Measurements from ENCODE around the gene NRIP2. TPM values are rescaled to one million over a fixed set of nuclear protein-coding genes. Genes with fewer than 3 reads are reported as not detected.

The NRIP2 gene
- total and polyA plus RNA-seq, 10 of the 15 experiments (the other 5 are each of a cell fraction or from before 2014, with no cell fraction given): 0.04 to 0.83 (median 0.42) TPM; not detected in 7

DNA sequence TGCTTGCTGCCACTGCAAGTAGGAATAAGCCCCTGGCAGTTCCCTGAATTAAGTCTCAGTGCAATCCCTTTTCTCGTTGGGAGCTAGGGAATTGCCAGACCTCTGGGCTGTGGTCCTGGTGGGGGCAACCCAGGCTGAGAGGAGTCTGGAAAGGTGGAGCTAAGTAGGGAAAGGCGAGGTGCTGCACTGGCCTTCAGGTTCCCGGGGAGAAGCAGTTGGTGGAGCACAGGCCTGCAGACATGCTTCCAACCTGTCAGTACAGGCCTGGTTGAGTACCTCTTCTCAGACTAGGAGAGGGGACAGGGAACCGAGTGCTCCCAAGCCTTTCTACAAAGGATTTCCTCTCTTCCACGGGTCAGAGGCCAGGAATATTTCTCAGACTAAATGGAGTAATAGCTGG, 1.5 kb downstream of the NRIP2 start:
- Histone ChIP-seq H3K9me3 (replicated peaks; ENCODE audit: control insufficient read depth, insufficient read depth, low read length) (no peaks in the 10 kb centered on the region), H3K27ac (ENCODE audit: control insufficient read depth, insufficient read depth) (no peak overlapping the region), H3K27me3 (replicated peaks in 1 of 2; ENCODE audit: control insufficient read depth in 2 of 2, insufficient read depth in 2 of 2, low read length in 1 of 2) (no peaks in the 10 kb centered on the region), H3K36me3 (ENCODE audit: control insufficient read depth in 2 of 2, insufficient read depth in 2 of 2, low read length in 1 of 2) (peaks cover 0 to 2% of the 10 kb centered on the region in 2 experiments; a peak in 3 of 4 replicates), H3K4me1 (ENCODE audit: control insufficient read depth, insufficient read depth, low read length) (no peaks in the 10 kb centered on the region), H3K4me3 (no peak overlapping the region), H3K9ac (ENCODE audit: control insufficient read depth, insufficient read depth, low read length) (no peak overlapping the region), H3K4me2 (ENCODE audit: control insufficient read depth, insufficient read depth) (no peak overlapping the region), H2AFZ (ENCODE audit: control insufficient read depth, low read depth, low read length) (no peak overlapping the region), H4K20me1 (ENCODE audit: control insufficient read depth, insufficient read depth) (no peaks in the 10 kb centered on the region), H3K79me2 (ENCODE audit: control insufficient read depth, insufficient read depth, low read length) (no peaks in the 10 kb centered on the region)
- intact Hi-C loops (cut with micrococcal nuclease; ENCODE audit: unreplicated experiment) (no loop called here), in situ Hi-C loops (cut with MboI) (no loop called here)
- ChIA-PET SMC1A (ENCODE audit: uncharacterized antibody, unreplicated experiment) (no interaction called here), CTCF (no interaction called here), POLR2A (no interaction called here), RAD21 (ENCODE audit: unreplicated experiment) (no interaction called here)
- FAIRE-seq (no peak), DNase-seq (ENCODE audit: low read depth, low spot score) (no peak), ATAC-seq (no peak)
- TF ChIP-seq, protein P1, sequence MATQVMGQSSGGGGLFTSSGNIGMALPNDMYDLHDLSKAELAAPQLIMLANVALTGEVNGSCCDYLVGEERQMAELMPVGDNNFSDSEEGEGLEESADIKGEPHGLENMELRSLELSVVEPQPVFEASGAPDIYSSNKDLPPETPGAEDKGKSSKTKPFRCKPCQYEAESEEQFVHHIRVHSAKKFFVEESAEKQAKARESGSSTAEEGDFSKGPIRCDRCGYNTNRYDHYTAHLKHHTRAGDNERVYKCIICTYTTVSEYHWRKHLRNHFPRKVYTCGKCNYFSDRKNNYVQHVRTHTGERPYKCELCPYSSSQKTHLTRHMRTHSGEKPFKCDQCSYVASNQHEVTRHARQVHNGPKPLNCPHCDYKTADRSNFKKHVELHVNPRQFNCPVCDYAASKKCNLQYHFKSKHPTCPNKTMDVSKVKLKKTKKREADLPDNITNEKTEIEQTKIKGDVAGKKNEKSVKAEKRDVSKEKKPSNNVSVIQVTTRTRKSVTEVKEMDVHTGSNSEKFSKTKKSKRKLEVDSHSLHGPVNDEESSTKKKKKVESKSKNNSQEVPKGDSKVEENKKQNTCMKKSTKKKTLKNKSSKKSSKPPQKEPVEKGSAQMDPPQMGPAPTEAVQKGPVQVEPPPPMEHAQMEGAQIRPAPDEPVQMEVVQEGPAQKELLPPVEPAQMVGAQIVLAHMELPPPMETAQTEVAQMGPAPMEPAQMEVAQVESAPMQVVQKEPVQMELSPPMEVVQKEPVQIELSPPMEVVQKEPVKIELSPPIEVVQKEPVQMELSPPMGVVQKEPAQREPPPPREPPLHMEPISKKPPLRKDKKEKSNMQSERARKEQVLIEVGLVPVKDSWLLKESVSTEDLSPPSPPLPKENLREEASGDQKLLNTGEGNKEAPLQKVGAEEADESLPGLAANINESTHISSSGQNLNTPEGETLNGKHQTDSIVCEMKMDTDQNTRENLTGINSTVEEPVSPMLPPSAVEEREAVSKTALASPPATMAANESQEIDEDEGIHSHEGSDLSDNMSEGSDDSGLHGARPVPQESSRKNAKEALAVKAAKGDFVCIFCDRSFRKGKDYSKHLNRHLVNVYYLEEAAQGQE (IDR thresholded peaks at IDR 0.05; ENCODE audit: low read depth, low read length): no peak
- no peak for TF ChIP-seq ZNF217 (IDR thresholded peaks at IDR 0.05)
- no peak for TF ChIP-seq TAF1 (IDR thresholded peaks at IDR 0.05; ENCODE audit: borderline replicate concordance, low read depth, low read length)
- TF ChIP-seq, protein P2, sequence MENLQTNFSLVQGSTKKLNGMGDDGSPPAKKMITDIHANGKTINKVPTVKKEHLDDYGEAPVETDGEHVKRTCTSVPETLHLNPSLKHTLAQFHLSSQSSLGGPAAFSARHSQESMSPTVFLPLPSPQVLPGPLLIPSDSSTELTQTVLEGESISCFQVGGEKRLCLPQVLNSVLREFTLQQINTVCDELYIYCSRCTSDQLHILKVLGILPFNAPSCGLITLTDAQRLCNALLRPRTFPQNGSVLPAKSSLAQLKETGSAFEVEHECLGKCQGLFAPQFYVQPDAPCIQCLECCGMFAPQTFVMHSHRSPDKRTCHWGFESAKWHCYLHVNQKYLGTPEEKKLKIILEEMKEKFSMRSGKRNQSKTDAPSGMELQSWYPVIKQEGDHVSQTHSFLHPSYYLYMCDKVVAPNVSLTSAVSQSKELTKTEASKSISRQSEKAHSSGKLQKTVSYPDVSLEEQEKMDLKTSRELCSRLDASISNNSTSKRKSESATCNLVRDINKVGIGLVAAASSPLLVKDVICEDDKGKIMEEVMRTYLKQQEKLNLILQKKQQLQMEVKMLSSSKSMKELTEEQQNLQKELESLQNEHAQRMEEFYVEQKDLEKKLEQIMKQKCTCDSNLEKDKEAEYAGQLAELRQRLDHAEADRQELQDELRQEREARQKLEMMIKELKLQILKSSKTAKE (IDR thresholded peaks at IDR 0.05; ENCODE audit: low read depth, poor library complexity, severe bottlenecking): no peak
- no peak for TF ChIP-seq SREBF1 (IDR thresholded peaks at IDR 0.05; ENCODE audit: low read length)
- no peak for TF ChIP-seq ZZZ3 (IDR thresholded peaks at IDR 0.05; ENCODE audit: control insufficient read depth, insufficient read length, low read depth)
- TF ChIP-seq, protein P3, sequence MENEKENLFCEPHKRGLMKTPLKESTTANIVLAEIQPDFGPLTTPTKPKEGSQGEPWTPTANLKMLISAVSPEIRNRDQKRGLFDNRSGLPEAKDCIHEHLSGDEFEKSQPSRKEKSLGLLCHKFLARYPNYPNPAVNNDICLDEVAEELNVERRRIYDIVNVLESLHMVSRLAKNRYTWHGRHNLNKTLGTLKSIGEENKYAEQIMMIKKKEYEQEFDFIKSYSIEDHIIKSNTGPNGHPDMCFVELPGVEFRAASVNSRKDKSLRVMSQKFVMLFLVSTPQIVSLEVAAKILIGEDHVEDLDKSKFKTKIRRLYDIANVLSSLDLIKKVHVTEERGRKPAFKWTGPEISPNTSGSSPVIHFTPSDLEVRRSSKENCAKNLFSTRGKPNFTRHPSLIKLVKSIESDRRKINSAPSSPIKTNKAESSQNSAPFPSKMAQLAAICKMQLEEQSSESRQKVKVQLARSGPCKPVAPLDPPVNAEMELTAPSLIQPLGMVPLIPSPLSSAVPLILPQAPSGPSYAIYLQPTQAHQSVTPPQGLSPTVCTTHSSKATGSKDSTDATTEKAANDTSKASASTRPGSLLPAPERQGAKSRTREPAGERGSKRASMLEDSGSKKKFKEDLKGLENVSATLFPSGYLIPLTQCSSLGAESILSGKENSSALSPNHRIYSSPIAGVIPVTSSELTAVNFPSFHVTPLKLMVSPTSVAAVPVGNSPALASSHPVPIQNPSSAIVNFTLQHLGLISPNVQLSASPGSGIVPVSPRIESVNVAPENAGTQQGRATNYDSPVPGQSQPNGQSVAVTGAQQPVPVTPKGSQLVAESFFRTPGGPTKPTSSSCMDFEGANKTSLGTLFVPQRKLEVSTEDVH (IDR thresholded peaks at IDR 0.05; ENCODE audit: low read depth, partially characterized antibody): no peak
- 79% methylated on average over 5 of the region's 5 CpGs for WGBS (ENCODE audit: insufficient coverage, insufficient replicate concordance, low lambda C conversion rate, missing lambda C conversion rate)
- no TSS peak for BruUV-seq (replicated peaks)
